IMR-90 (cell line): Measurements from ENCODE around the gene EPN3. TPM values are rescaled to one million over a fixed set of nuclear protein-coding genes. Genes with fewer than 3 reads are reported as not detected.

Source experiments
- ATAC-seq: fragments of 200-7000 bp; cut with Tn5 transposase; 2 replicates; pipeline ENCODE4 v1.9.1; 2020; ENCODE audit warnings: low read depth, mild to moderate bottlenecking, moderate library complexity
- BruUV-seq: library from RNA; stranded (reverse); fragments of 400-500 nt; replicated peaks from 2 replicates; lab custom pipeline; 2021; lab: Mats Ljungman, UMichigan
- CTCF ChIA-PET: fragments of 300-600 bp; formaldehyde crosslinking; extraction: SDS; loops from one replicate; lab custom pipeline; 2021; ENCODE audit warnings: antibody characterized with exemption; lab: Yijun Ruan, JAX
- POLR2A ChIA-PET: fragments of 300-600 bp; sonication (Branson Sonifier 250); formaldehyde crosslinking; loops from one replicate; lab custom pipeline; 2022; ENCODE audit warnings: antibody characterized with exemption; ENCODE audit not compliant: unreplicated experiment; lab: Charles Lee
- DNase-seq: peaks from one replicate; pipeline ENCODE4 v3.0.0; 2013
- H2AFZ ChIP-seq: replicated peaks from 2 replicates; pipeline ENCODE3; 2013; ENCODE audit warnings: low read length, mild to moderate bottlenecking; ENCODE audit not compliant: poor library complexity
- H2AK5ac ChIP-seq: 2 replicates; pipeline ENCODE4 v1.6.1; 2013; ENCODE audit warnings: low read depth, low read length, inconsistent platforms
- H2AK9ac ChIP-seq: replicated peaks from 2 replicates; pipeline ENCODE3; 2013; ENCODE audit warnings: mild to moderate bottlenecking, low read depth, low read length, moderate library complexity; ENCODE audit not compliant: poor library complexity
- H2BK120ac ChIP-seq: 2 replicates; pipeline ENCODE4 v1.6.1; 2013; ENCODE audit warnings: low read depth, low read length, inconsistent platforms
- H2BK15ac ChIP-seq: 3 replicates; pipeline ENCODE4 v1.6.1; 2013; ENCODE audit warnings: low read depth, low read length, inconsistent platforms
- H2BK20ac ChIP-seq: 2 replicates; pipeline ENCODE4 v1.6.1; 2013; ENCODE audit warnings: low read depth, mild to moderate bottlenecking, inconsistent platforms, low read length, moderate library complexity
- H2BK5ac ChIP-seq: 2 replicates; pipeline ENCODE4 v1.6.1; 2013; ENCODE audit warnings: mild to moderate bottlenecking, low read depth, low read length, inconsistent platforms; ENCODE audit not compliant: poor library complexity, severe bottlenecking
- H3K14ac ChIP-seq: replicated peaks from 2 replicates; pipeline ENCODE4 v1.6.1; 2013; ENCODE audit warnings: low read depth, low read length, inconsistent platforms
- H3K18ac ChIP-seq: 2 replicates; pipeline ENCODE4 v1.6.1; 2013; ENCODE audit warnings: low read depth, low read length, control low read depth
- H3K23ac ChIP-seq: 2 replicates; pipeline ENCODE4 v1.6.1; 2013; ENCODE audit warnings: low read depth, low read length, inconsistent platforms
- H3K27ac ChIP-seq: 2 replicates; pipeline ENCODE4 v1.5.1; 2013; ENCODE audit warnings: mild to moderate bottlenecking, control low read depth, low read length; ENCODE audit not compliant: insufficient read depth
- H3K27me3 ChIP-seq: 2 replicates; pipeline ENCODE4 v1.6.1; 2013; ENCODE audit warnings: low read length; ENCODE audit not compliant: control insufficient read depth, insufficient read depth
- H3K36me3 ChIP-seq: 2 replicates; pipeline ENCODE4 v1.6.1; 2013; ENCODE audit warnings: low read length, mixed read lengths; ENCODE audit not compliant: control insufficient read depth, insufficient read depth
- H3K4ac ChIP-seq: 2 replicates; pipeline ENCODE4 v1.6.1; 2013; ENCODE audit warnings: low read depth, low read length, inconsistent platforms
- H3K4me1 ChIP-seq: 2 replicates; pipeline ENCODE4 v1.6.1; 2013; ENCODE audit warnings: low read length, mixed read lengths; ENCODE audit not compliant: control insufficient read depth, insufficient read depth
- H3K4me2 ChIP-seq: 2 replicates; pipeline ENCODE4 v1.6.1; 2013; ENCODE audit warnings: low read depth, mild to moderate bottlenecking, control low read depth, low read length, moderate library complexity
- H3K4me3 ChIP-seq: 2 replicates; pipeline ENCODE4 v1.5.1; 2013; ENCODE audit warnings: low read depth, mild to moderate bottlenecking, control low read depth, low read length, moderate library complexity; ENCODE audit not compliant: insufficient read depth
- H3K56ac ChIP-seq: 2 replicates; pipeline ENCODE4 v1.6.1; 2013; ENCODE audit warnings: low read length, inconsistent platforms; ENCODE audit not compliant: insufficient read depth; ENCODE audit errors: extremely low read depth
- H3K79me1 ChIP-seq, 2 experiments: 2 replicates each; pipeline ENCODE4 v1.6.1; 2013; ENCODE audit warnings: low read length in 2 of 2, inconsistent platforms in 1 of 2, low read depth in 1 of 2
- H3K9ac ChIP-seq: 2 replicates; pipeline ENCODE4 v1.6.1; 2013; ENCODE audit warnings: low read depth, low read length, control low read depth
- H3K9me1 ChIP-seq: 2 replicates; pipeline ENCODE4 v1.6.1; 2013; ENCODE audit warnings: low read length, inconsistent platforms; ENCODE audit not compliant: insufficient read depth
- H3K9me3 ChIP-seq: 2 replicates; pipeline ENCODE4 v1.6.1; 2013; ENCODE audit warnings: low read length; ENCODE audit not compliant: control insufficient read depth, insufficient read depth
- H4K20me1 ChIP-seq: 2 replicates; pipeline ENCODE4 v1.6.1; 2013; ENCODE audit warnings: low read length, inconsistent platforms; ENCODE audit not compliant: insufficient read depth
- H4K5ac ChIP-seq: 2 replicates; pipeline ENCODE4 v1.6.1; 2013; ENCODE audit warnings: mild to moderate bottlenecking, low read depth, low read length, control low read depth
- H4K8ac ChIP-seq, 2 experiments: 2 replicates each; pipeline ENCODE4 v1.6.1; 2013; ENCODE audit warnings: low read depth in 2 of 2, low read length in 2 of 2, control low read depth in 1 of 2, inconsistent platforms in 1 of 2
- H4K91ac ChIP-seq: 2 replicates; pipeline ENCODE4 v1.6.1; 2013; ENCODE audit warnings: low read depth, low read length, inconsistent platforms; ENCODE audit not compliant: insufficient read depth
- BHLHE40 ChIP-seq: fragments of 150-350 bp; IDR thresholded peaks from 2 replicates; pipeline ENCODE4 v1.6.1; 2016; ENCODE audit warnings: mild to moderate bottlenecking, low read depth, low read length
- CEBPB ChIP-seq: IDR thresholded peaks from 2 replicates; pipeline ENCODE4 v1.6.1; 2012; ENCODE audit warnings: low read depth, low read length, improper control_type of control experiment
- CHD1 ChIP-seq: IDR thresholded peaks from 2 replicates; pipeline ENCODE4 v1.6.1; 2012; ENCODE audit warnings: low read depth, low read length, improper control_type of control experiment
- CTCF ChIP-seq: conservative IDR thresholded peaks from 2 replicates; pipeline ENCODE4 v1.5.1; 2012; ENCODE audit warnings: mild to moderate bottlenecking, low read depth, low read length, improper control_type of control experiment
- ELK1 ChIP-seq: fragments of 150-350 bp; IDR thresholded peaks from 2 replicates; pipeline ENCODE4 v1.6.1; 2016; ENCODE audit warnings: low read depth, mild to moderate bottlenecking, low read length, moderate library complexity, borderline replicate concordance
- FOS ChIP-seq: fragments of 150-350 bp; IDR thresholded peaks from 2 replicates; pipeline ENCODE4 v1.6.1; 2016; ENCODE audit warnings: low read depth, low read length
- MAFK ChIP-seq: IDR thresholded peaks from 2 replicates; pipeline ENCODE4 v1.6.1; 2012; ENCODE audit warnings: low read depth, low read length, improper control_type of control experiment
- MAZ ChIP-seq: IDR thresholded peaks from 2 replicates; pipeline ENCODE4 v1.6.1; 2012; ENCODE audit warnings: low read depth, mild to moderate bottlenecking, low read length, improper control_type of control experiment, moderate library complexity, borderline replicate concordance
- MXI1 ChIP-seq: IDR thresholded peaks from 2 replicates; pipeline ENCODE4 v1.6.1; 2012; ENCODE audit warnings: low read depth, mild to moderate bottlenecking, low read length, moderate library complexity, borderline replicate concordance
- NFE2L2 ChIP-seq: fragments of 150-350 bp; IDR thresholded peaks from 2 replicates; pipeline ENCODE4 v1.6.1; 2016; ENCODE audit warnings: low read depth, mild to moderate bottlenecking, low read length
- POLR2A ChIP-seq: IDR thresholded peaks from 2 replicates; pipeline ENCODE4 v1.6.1; 2012; ENCODE audit warnings: mild to moderate bottlenecking, low read depth, low read length
- RAD21 ChIP-seq: IDR thresholded peaks from 2 replicates; pipeline ENCODE4 v1.6.1; 2012; ENCODE audit warnings: low read length, improper control_type of control experiment
- RCOR1 ChIP-seq: IDR thresholded peaks from 2 replicates; pipeline ENCODE4 v1.6.1; 2012; ENCODE audit warnings: mild to moderate bottlenecking, low read length, improper control_type of control experiment; ENCODE audit not compliant: insufficient replicate concordance
- RFX5 ChIP-seq: IDR thresholded peaks from 2 replicates; pipeline ENCODE4 v1.8.0; 2012; ENCODE audit warnings: low read depth, mild to moderate bottlenecking, low read length, moderate library complexity
- SMC3 ChIP-seq: fragments of 150-350 bp; IDR thresholded peaks from 2 replicates; pipeline ENCODE4 v1.6.1; 2016; ENCODE audit warnings: low read depth, mild to moderate bottlenecking, antibody characterized with exemption, low read length, moderate library complexity
- USF2 ChIP-seq: fragments of 150-350 bp; IDR thresholded peaks from 2 replicates; pipeline ENCODE4 v1.6.1; 2017; ENCODE audit warnings: mild to moderate bottlenecking, antibody characterized with exemption, low read length, low read depth
- WGBS, 2 experiments: methylation state at CpG; one replicate each; pipeline versions ENCODE4 v1.1.5 to v1.1.7; 2013; ENCODE audit warnings: missing lambda C conversion rate in 2 of 2; ENCODE audit not compliant: insufficient read length in 1 of 2; ENCODE audit errors: extremely low coverage in 2 of 2; 5-methylcytosine and 5-hydroxymethylcytosine counted together
- dilution Hi-C: fragments of 300-500 bp; cut with HindIII; formaldehyde crosslinking; loops from one replicate; pipeline ENCODE4 v1.14.3; 2018; ENCODE audit warnings: low sequenced_read_pairs; ENCODE audit not compliant: unreplicated experiment
- in situ Hi-C: fragments of 300-500 bp; cut with MboI; formaldehyde crosslinking; loops from 3 replicates; pipeline ENCODE4 v1.14.3; 2019; ENCODE audit warnings: low sequenced_read_pairs, inconsistent platforms, mixed read lengths
- intact Hi-C: fragments of 100-400 bp; cut with micrococcal nuclease; formaldehyde crosslinking; loops from 2 replicates; pipeline ENCODE4 v1.10.0; 2022
- polyA plus RNA-seq, 3 experiments: library from polyadenylated mRNA; depleted of rRNA; stranded (reverse); fragments of >200 nt; gene quantifications; 2 replicates each; pipeline ENCODE4 v1.2.3, GENCODE V29; 2012; ENCODE audit warnings: low replicate concordance in 1 of 3
- total RNA-seq: library from RNA; depleted of rRNA; stranded (reverse); fragments of >200 nt; gene quantifications from 2 replicates; pipeline ENCODE4 v1.2.3, GENCODE V29; 2012

The EPN3 gene
- total and polyA plus RNA-seq, 2 of the 4 experiments (the other 2 are of a cell fraction), result 0.09 TPM; not detected in 1

- CTCF ChIA-PET, result no interaction called here
- H4K91ac ChIP-seq, result no peak overlapping the region
- no peak overlapping the region for H2BK5ac ChIP-seq
- H3K79me1 ChIP-seq, result no peaks in the 10 kb centered on the region
- no peak for DNase-seq
- H3K4ac ChIP-seq, result no peak overlapping the region
- no peak overlapping the region for H3K14ac ChIP-seq
- H3K23ac ChIP-seq, result 0 out of 2 replicates have a peak overlapping the region, but pooled peaks have one; percentile 40
- POLR2A ChIA-PET, result no interaction called here
- H3K56ac ChIP-seq, result no peak overlapping the region
- intact Hi-C loops, result no loop called here
- no peak for TF ChIP-seq ELK1
- TF ChIP-seq CTCF, result no peak
- TF ChIP-seq RAD21, result no peak
- TF ChIP-seq BHLHE40, result no peak
- no peak for TF ChIP-seq POLR2A
- no peak for TF ChIP-seq USF2
- TF ChIP-seq MAZ, result no peak
- no peak for TF ChIP-seq RFX5
- no peak for TF ChIP-seq CEBPB
- no peak for TF ChIP-seq RCOR1
- TF ChIP-seq FOS, result no peak
- TF ChIP-seq NFE2L2, result no peak
- TF ChIP-seq CHD1, result no peak
- no peak for TF ChIP-seq SMC3
- no peak for TF ChIP-seq MXI1
- TF ChIP-seq MAFK, result no peak
- in situ Hi-C loops, result no loop called here
- H3K27ac ChIP-seq, result no peak overlapping the region
- H3K36me3 ChIP-seq, result no peaks in the 10 kb centered on the region
- no peaks in the 10 kb centered on the region for H4K20me1 ChIP-seq
- no peak overlapping the region for H4K5ac ChIP-seq
- ATAC-seq, result 0 out of 2 replicates have a peak, but pooled peaks have one; percentile 25
- H4K8ac ChIP-seq, result no peak overlapping the region
- no peak overlapping the region for H2AFZ ChIP-seq
- no peak overlapping the region for H3K4me3 ChIP-seq
- no peak overlapping the region for H3K18ac ChIP-seq
- H2BK20ac ChIP-seq, result no peak overlapping the region
- peaks cover 20% of the 10 kb centered on the region for H3K27me3 ChIP-seq
- H3K4me2 ChIP-seq, result no peak overlapping the region
- WGBS, 2 experiments, result no CpG with 5 or more reads among the region's 2 CpGs
- H2AK5ac ChIP-seq, result no peak overlapping the region
- no peak overlapping the region for H2AK9ac ChIP-seq
- dilution Hi-C loops, result no loop called here
- H3K4me1 ChIP-seq, result no peaks in the 10 kb centered on the region
- H3K9me1 ChIP-seq, result no peaks in the 10 kb centered on the region
- no peak overlapping the region for H3K9ac ChIP-seq
- no peak overlapping the region for H2BK15ac ChIP-seq
- no peak overlapping the region for H2BK120ac ChIP-seq
- no TSS peak for BruUV-seq
- H3K9me3 ChIP-seq, result no peaks in the 10 kb centered on the region
Observed at GRCh38 chr17:50520483-50520882, 12.1 kb upstream of the EPN3 start.
